Endothelial cell of umbilical vein (primary cell): Measurements from ENCODE around the gene DDR1. TPM values are rescaled to one million over a fixed set of nuclear protein-coding genes. Genes with fewer than 3 reads are reported as not detected.

ENCODE experiments used
- BruUV-seq: library from RNA; stranded (reverse); fragments of 400-500 nt; replicated peaks from 2 replicates; lab custom pipeline; 2021; lab: Mats Ljungman, UMichigan
- CTCF ChIA-PET: fragments of 300-600, 350-600 bp; sonication (Branson Sonifier 250); formaldehyde crosslinking; loops from one replicate; lab custom pipeline; 2021; ENCODE audit warnings: antibody characterized with exemption, inconsistent platforms; lab: Charles Lee
- POLR2A ChIA-PET: fragments of 300-600, 350-600 bp; sonication (Branson Sonifier 250); formaldehyde crosslinking; loops from one replicate; lab custom pipeline; 2021; ENCODE audit warnings: antibody characterized with exemption, inconsistent platforms; lab: Charles Lee
- DNase-seq: peaks from one replicate; pipeline ENCODE4 v3.0.0-alpha.2; 2011; ENCODE audit warnings: low read depth, low spot score
- FAIRE-seq: peaks from 2 replicates; lab custom pipeline; 2011; peaks lifted over from hg19 to GRCh38; lab: Jason Lieb, UNC
- H2AFZ ChIP-seq: 2 replicates; pipeline ENCODE4 v1.6.0; 2012; ENCODE audit warnings: low read depth, low read length, control low read depth, inconsistent platforms
- H3K27ac ChIP-seq: 2 replicates; pipeline ENCODE4 v1.5.1; 2011; ENCODE audit warnings: low read depth, mild to moderate bottlenecking, control low read depth, low read length, moderate library complexity; ENCODE audit not compliant: insufficient read depth
- H3K27me3 ChIP-seq, 2 experiments: 2 replicates each; pipeline versions ENCODE4 v1.6.0 to v1.6.1; 2011; ENCODE audit warnings: low read length in 2 of 2, mixed read lengths in 1 of 2; ENCODE audit not compliant: control insufficient read depth in 2 of 2, insufficient read depth in 2 of 2
- H3K36me3 ChIP-seq, 2 experiments: 2 replicates in 1 of 2; 3 replicates in 1 of 2; pipeline ENCODE4 v1.5.1; 2011; ENCODE audit warnings: low read length in 2 of 2, mild to moderate bottlenecking in 1 of 2, moderate library complexity in 1 of 2; ENCODE audit not compliant: control insufficient read depth in 2 of 2, insufficient read depth in 2 of 2; ENCODE audit errors: extremely low read depth in 1 of 2
- H3K4me1 ChIP-seq: 3 replicates; pipeline ENCODE4 v1.5.1; 2011; ENCODE audit warnings: mild to moderate bottlenecking, low read length; ENCODE audit not compliant: control insufficient read depth, insufficient read depth; ENCODE audit errors: extremely low read depth
- H3K4me2 ChIP-seq: 2 replicates; pipeline ENCODE4 v1.6.1; 2011; ENCODE audit warnings: low read length, control low read depth, mixed read lengths; ENCODE audit not compliant: insufficient read depth
- H3K4me3 ChIP-seq, 3 experiments: fragments of 200-600 bp in 1 of 3; sonication (generic), shearing (Covaris generic) in 1 of 3; replicated peaks in 1 of 3; 2 replicates each; pipeline ENCODE4 v1.5.1; 2011 to 2016; ENCODE audit warnings: control low read depth in 3 of 3, low read length in 3 of 3, mild to moderate bottlenecking in 2 of 3, inconsistent platforms in 1 of 3, low read depth in 1 of 3, moderate library complexity in 1 of 3; ENCODE audit not compliant: insufficient read depth in 1 of 3
- H3K79me2 ChIP-seq: 2 replicates; pipeline ENCODE4 v1.6.0; 2012; ENCODE audit warnings: low read length, inconsistent platforms; ENCODE audit not compliant: control insufficient read depth, insufficient read depth
- H3K9ac ChIP-seq: replicated peaks from 2 replicates; pipeline ENCODE3; 2011; ENCODE audit warnings: low read length, control low read depth; ENCODE audit not compliant: insufficient read depth; ENCODE audit errors: extremely low read depth
- H3K9me1 ChIP-seq: replicated peaks from 3 replicates; pipeline ENCODE4 v1.6.0; 2011; ENCODE audit warnings: mild to moderate bottlenecking, low read length; ENCODE audit not compliant: control insufficient read depth, insufficient read depth; ENCODE audit errors: extremely low read depth
- H3K9me3 ChIP-seq: replicated peaks from 2 replicates; pipeline ENCODE4 v1.5.1; 2012; ENCODE audit warnings: low read length, inconsistent platforms; ENCODE audit not compliant: control insufficient read depth, insufficient read depth
- H4K20me1 ChIP-seq: replicated peaks from 2 replicates; pipeline ENCODE3; 2011; ENCODE audit warnings: mild to moderate bottlenecking, low read length; ENCODE audit not compliant: control insufficient read depth, insufficient read depth; ENCODE audit errors: extremely low read depth
- CTCF ChIP-seq, 2 donors: IDR thresholded peaks; 1 replicate in 1 of 2; 2 replicates in 1 of 2; pipeline ENCODE4 v1.5.1; 2011; ENCODE audit warnings: low read length in 2 of 2, mild to moderate bottlenecking in 2 of 2, moderate library complexity in 2 of 2, control low read depth in 1 of 2, inconsistent platforms in 1 of 2, low read depth in 1 of 2; ENCODE audit not compliant: insufficient read depth in 1 of 2; ENCODE audit errors: extremely low read depth in 1 of 2
- EZH2 ChIP-seq: IDR thresholded peaks from 2 replicates; pipeline ENCODE4 v1.6.1; 2012; ENCODE audit warnings: borderline replicate concordance, low read depth, mild to moderate bottlenecking, moderate library complexity, low read length, inconsistent platforms; ENCODE audit not compliant: severe bottlenecking
- FOS ChIP-seq: IDR thresholded peaks from 2 replicates; pipeline ENCODE4 v1.6.1; 2011; ENCODE audit warnings: mild to moderate bottlenecking, low read length, moderate library complexity, borderline replicate concordance; ENCODE audit not compliant: insufficient read depth
- GATA2 ChIP-seq: IDR thresholded peaks from 2 replicates; pipeline ENCODE4 v1.7.0; 2011; ENCODE audit warnings: low read depth, mild to moderate bottlenecking, moderate library complexity, mixed read lengths, low read length; ENCODE audit not compliant: insufficient read length, insufficient read depth
- JUN ChIP-seq: IDR thresholded peaks from 2 replicates; pipeline ENCODE4 v1.6.1; 2011; ENCODE audit warnings: borderline replicate concordance, low read depth; ENCODE audit not compliant: insufficient read length, insufficient read depth
- MAX ChIP-seq: IDR thresholded peaks from 2 replicates; pipeline ENCODE4 v1.6.1; 2011; ENCODE audit not compliant: insufficient read depth, insufficient read length
- MYC ChIP-seq: IDR thresholded peaks from one replicate; pipeline ENCODE4 v1.6.1; 2011; ENCODE audit warnings: mild to moderate bottlenecking, low read depth, low read length
- POLR2A ChIP-seq: IDR thresholded peaks from 2 replicates; pipeline ENCODE4 v1.6.1; 2012; ENCODE audit warnings: low read depth, mild to moderate bottlenecking, control low read depth, low read length
- POLR2AphosphoS5 ChIP-seq: IDR thresholded peaks from 2 replicates; pipeline ENCODE4 v1.6.1; 2012; ENCODE audit warnings: low read depth, mild to moderate bottlenecking, control low read depth, low read length, moderate library complexity; ENCODE audit not compliant: insufficient read depth
- dilution Hi-C: fragments of 300-500 bp; cut with MboI; formaldehyde crosslinking; loops from one replicate; pipeline ENCODE4 v1.15.0; 2019; ENCODE audit warnings: low sequenced_read_pairs; ENCODE audit not compliant: extremely low pct_ligation_motif_present
- intact Hi-C: fragments of 100-400 bp; cut with micrococcal nuclease; formaldehyde crosslinking; loops from one replicate; pipeline ENCODE4 v1.10.0; 2022
- polyA plus RNA-seq, 4 experiments: library from polyadenylated mRNA; depleted of rRNA in 3 of 4; stranded (reverse) in 3 of 4; unstranded in 1 of 4; fragments of >200 nt; gene quantifications; 2 replicates each; pipeline versions ENCODE4 v1.2.1 to v1.2.3, GENCODE V29; 2011 to 2012; ENCODE audit warnings: missing spikeins in 1 of 4
- total RNA-seq: library from RNA; stranded (reverse); gene quantifications from 2 replicates; pipeline ENCODE4 v1.2.3, GENCODE V29; 2021

The DDR1 gene
- total and polyA plus RNA-seq, 2 donors (not counting 3 experiments of a cell fraction or from before 2014, with no cell fraction given), result 8.8 to 22.9 TPM

GRCh38 chr6:30837870-30838269, 46.4 kb upstream of the DDR1 start:
- DNase-seq, result peak; percentile 66
- H3K79me2 ChIP-seq, result no peaks in the 10 kb centered on the region
- POLR2A ChIA-PET, result no interaction called here
- H3K4me2 ChIP-seq, result no peak overlapping the region
- no peaks in the 10 kb centered on the region for H3K9me3 ChIP-seq
- intact Hi-C loops (no loop called here), dilution Hi-C loops (no loop called here)
- no peak overlapping the region for H3K27ac ChIP-seq
- H3K9me1 ChIP-seq, result no peaks in the 10 kb centered on the region
- BruUV-seq, result no TSS peak
- H4K20me1 ChIP-seq, result no peaks in the 10 kb centered on the region
- peak; percentile 72 for FAIRE-seq
- CTCF ChIA-PET, result interaction anchor here (1.7 to 2.3 kb wide), 2 partner anchors 241 to 249 kb away, joined by 8 to 10 read pairs; no protein-coding TSS in a partner anchor
- no peaks in the 10 kb centered on the region for H3K36me3 ChIP-seq
- TF ChIP-seq MAX (no peak), GATA2 (no peak), EZH2 (no peak), POLR2AphosphoS5 (no peak), CTCF (IDR thresholded peaks at IDR 0.05; ENCODE audit: extremely low read depth in 1 of 2, insufficient read depth in 1 of 2, low read depth in 1 of 2, low read length in 2 of 2) (no peak), MYC (no peak), FOS (no peak), JUN (no peak), POLR2A (no peak)
- H3K27me3 ChIP-seq, result peaks cover 4 to 11% of the 10 kb centered on the region in 2 experiments
- H3K4me1 ChIP-seq, result no peaks in the 10 kb centered on the region
- no peak overlapping the region for H3K4me3 ChIP-seq
- no peak overlapping the region for H2AFZ ChIP-seq
- no peak overlapping the region for H3K9ac ChIP-seq
